ENCODE measurements around the gene SIGLEC7.
"Not testable (repeated sequence)": the region's sequence is repeated elsewhere in the genome, so short reads cannot be mapped to it uniquely, and the experiment has no call there.

DNA sequence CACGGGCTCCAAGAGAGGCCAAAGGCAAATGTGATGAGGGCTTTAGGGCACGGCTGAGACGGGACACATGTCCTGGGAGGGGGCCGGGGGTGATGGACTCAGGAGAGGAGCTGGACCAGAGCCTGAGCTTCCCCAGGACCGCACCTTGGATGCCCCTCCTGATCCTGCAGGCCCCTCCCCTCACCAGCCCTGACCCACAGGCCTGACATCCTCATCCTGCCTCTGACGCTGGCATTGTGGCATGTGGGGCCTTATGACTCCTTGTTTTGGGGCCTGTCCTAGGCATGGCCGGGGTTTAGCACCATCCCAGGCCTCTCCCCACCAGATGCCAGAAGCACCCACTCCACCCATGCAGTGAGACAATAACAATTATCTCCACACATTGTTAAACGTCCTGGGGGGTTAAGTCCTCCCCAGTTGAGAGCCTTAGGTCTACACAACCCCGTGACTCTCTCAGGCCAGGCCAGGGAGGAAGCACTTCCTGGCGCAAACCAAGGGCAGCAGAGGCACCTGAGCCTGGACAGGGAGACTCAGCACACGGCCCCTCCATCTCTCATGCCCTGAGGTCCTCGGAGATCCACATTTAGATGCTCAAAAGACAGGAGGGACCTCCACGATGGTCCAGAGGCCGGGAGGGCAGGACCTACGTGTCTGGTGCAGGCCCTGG, 841 bp downstream of the SIGLEC7 start:
- TF ChIP-seq, protein P1, sequence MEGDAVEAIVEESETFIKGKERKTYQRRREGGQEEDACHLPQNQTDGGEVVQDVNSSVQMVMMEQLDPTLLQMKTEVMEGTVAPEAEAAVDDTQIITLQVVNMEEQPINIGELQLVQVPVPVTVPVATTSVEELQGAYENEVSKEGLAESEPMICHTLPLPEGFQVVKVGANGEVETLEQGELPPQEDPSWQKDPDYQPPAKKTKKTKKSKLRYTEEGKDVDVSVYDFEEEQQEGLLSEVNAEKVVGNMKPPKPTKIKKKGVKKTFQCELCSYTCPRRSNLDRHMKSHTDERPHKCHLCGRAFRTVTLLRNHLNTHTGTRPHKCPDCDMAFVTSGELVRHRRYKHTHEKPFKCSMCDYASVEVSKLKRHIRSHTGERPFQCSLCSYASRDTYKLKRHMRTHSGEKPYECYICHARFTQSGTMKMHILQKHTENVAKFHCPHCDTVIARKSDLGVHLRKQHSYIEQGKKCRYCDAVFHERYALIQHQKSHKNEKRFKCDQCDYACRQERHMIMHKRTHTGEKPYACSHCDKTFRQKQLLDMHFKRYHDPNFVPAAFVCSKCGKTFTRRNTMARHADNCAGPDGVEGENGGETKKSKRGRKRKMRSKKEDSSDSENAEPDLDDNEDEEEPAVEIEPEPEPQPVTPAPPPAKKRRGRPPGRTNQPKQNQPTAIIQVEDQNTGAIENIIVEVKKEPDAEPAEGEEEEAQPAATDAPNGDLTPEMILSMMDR (IDR thresholded peaks at IDR 0.05; ENCODE audit: low read length), result not testable (repeated sequence)
- TF ChIP-seq EZH2 (IDR thresholded peaks at IDR 0.05; ENCODE audit: borderline replicate concordance, low read length), result not testable (repeated sequence)

All from OCI-LY1 (cell line).